LoVo (cell line): ENCODE results near the gene OTOF.

Experiments used
- DNase-seq: peaks from one replicate; pipeline ENCODE4 v3.0.0-alpha.2; 2016; ENCODE audit warnings: low spot score

OTOF gene

DNA sequence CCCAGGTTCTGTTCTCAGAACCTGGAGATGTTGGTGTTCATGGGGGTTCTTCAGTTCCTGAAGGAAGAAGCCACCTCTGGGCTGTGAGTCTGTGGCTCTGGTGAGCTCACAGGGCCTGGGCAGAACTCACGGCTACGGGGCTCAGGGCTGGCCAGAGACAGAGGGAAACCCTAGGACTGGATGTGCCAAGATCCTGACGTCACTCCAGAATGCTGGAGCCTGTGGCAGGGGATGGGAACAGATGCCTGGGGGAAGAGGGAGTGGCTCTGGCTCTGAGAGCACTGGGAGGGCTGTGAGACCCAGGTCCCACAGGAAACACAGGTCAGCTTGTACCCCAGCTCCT lies at the start of gene OTOF:
OTOF (minus strand) TSS at position 214 of the 343 bp plus-strand sequence.
- DNase-seq = no peak

DNA sequence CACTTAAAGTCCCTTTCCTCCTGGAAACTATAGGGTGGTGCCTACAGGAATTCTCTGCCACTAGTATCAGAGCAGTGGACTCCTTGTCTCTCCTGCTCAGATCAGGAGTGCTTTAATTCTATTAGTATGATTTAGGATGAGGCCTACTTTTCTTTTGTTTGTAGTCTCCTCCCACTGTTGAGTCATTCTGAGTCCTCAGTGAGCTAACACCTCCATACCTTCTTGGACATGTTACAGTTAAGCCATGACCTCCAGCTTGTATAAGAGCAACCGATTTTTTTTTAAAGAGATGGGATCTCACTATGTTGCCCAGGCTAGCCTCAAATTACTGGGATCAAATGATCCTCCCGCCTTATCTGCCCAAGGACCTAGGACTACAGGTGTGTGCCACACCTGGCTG lies 48.7 kb upstream of the OTOF start:
- DNase-seq = no peak

DNA sequence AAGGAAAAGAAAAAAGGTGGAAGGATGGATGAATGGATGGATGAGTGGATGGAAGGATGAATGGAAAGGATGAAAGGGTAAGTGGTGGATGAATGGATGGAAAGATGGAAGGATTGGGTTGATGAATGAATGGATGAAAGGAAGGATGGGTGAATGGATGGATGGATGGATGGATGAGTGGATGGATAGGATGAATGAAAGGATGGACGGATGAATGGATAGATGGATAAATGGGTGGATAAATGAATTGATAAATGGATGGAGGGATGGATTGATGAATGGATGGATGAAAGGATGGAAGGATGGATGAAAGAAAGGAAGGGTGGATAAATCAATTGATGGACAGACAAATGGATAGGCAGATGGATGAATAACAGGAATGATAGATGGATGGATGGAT lies 48.2 kb upstream of the OTOF start:
- DNase-seq = no peak

DNA sequence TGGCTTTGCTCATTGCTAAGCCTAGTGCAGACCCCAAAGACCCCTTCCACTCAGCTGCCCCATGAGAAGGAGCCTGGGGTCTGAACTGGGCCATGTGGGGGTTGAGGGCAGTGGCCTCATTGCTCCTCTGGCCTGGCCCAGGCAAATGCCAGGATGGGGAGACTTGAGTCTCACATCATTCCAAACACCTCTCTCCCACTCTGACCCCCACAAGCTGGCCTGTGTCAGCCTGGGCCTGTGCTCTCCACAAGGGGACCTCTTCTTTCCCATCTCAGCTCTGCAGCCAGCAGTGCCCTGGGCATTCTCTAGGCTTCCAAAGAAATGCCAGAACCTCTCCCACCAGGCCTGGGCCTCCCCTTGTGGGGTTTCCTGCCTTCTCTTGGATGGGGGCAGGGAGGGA lies 45.8 kb upstream of the OTOF start:
- no peak for DNase-seq

DNA sequence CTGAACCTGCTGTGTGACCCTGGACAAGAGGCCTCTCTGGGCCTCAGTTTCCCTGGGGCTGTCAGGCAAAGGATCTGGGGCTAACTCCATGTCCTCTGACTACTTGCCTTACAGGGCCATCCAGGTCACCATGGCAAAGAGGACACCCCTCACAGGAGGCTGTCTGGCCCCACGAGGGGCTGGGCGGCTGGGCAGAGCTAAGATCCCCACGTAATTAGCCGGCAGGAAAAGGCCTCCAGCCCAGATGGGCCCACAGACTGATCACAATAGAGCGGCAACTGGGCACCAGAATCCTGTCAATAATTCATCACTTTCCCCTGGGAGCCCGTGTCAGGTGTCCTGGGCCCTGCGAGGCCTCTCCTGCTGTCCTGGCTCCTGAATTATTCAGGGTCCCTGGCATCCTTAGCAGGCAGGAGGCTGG lies 44.8 kb upstream of the OTOF start:
- DNase-seq = no peak

DNA sequence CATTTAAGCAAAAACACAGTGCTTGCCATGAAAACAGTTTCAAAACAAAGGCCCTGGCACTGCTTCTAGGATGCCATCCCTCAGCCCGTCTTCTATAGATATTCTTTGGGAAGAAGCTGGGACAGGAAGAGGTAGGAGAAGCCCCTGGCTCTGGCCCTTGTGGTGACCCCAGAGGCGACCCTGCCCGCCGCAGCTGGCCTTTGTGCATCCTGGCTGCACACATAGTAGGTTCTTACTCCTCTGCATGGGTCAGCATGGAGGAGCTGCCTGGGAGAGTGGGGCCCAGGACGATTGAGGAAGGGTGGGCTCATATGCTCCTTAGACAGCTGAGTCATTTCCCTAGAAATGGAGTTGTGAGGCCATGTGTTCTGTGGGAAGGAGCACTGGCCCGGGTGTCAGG lies 44.4 kb upstream of the OTOF start:
- no peak for DNase-seq

DNA sequence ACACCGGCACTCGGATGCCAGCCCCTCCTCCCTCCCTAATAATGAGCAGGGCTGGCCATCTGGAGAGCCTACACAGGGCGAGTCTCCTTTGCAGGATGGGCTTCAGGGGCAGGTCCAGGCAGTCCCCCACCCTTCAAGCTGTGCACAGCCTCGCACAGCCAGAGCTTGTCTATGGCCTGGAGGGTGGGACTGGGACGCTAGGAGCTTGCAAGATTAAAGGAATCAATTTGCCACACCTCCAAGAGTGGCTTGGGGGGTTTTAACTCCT lies 43.9 kb upstream of the OTOF start:
- DNase-seq = no peak

DNA sequence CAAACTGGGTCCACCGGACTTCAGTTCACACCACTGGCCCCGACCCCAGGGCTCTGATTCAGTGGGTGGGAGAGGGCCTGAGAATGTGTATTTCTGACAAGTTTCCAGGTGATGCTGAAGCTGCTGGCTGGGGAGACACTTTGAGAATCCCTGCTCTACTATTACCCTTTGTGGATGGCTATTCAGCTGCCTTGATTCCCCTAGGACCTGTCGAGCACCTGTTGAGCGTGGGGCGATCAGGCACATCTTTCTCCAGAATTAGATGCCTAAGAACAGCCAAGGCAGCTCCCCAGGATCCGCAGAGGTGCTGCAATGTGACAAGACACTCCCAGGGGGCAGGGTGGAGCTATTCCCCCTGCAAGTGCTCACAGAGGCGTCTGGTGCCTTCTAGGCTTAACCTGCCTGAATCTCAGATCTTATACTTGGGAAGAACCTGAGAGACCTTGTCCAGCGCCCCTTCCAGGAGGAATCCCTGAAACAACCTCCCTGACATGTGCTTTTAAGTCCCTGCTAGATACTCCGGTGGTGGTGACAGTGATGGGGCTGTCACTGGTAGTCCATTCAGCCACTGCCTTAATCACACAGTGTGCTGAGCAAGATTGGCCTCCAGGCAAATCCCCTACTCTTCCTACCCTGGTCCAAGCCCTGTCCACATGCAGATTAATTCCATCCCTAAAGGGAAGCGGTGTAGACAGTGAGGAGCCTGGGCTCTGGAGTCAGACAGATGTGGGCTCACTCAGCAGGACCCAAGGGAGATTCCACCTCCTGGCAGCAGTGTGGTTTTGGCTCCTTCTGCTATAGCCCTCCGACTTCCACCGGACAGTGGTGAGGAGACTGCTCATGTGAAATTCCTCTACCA lies 43.4 kb upstream of the OTOF start:
- DNase-seq = peak; percentile 19

DNA sequence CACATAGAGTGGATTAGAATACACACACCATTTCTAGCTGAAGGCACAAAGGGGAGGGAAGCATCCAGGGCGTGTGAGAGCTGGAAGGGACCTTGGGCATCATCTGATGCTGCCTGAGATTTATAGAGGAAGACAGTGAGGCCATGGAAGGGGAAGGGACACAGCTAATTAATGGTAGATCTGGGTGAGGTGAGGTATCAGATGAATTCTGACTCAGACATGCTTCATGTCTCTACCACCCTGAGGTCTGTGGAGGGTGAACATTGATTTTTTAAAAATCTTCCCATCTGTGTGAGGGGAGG lies 42.2 kb upstream of the OTOF start:
- DNase-seq = no peak

DNA sequence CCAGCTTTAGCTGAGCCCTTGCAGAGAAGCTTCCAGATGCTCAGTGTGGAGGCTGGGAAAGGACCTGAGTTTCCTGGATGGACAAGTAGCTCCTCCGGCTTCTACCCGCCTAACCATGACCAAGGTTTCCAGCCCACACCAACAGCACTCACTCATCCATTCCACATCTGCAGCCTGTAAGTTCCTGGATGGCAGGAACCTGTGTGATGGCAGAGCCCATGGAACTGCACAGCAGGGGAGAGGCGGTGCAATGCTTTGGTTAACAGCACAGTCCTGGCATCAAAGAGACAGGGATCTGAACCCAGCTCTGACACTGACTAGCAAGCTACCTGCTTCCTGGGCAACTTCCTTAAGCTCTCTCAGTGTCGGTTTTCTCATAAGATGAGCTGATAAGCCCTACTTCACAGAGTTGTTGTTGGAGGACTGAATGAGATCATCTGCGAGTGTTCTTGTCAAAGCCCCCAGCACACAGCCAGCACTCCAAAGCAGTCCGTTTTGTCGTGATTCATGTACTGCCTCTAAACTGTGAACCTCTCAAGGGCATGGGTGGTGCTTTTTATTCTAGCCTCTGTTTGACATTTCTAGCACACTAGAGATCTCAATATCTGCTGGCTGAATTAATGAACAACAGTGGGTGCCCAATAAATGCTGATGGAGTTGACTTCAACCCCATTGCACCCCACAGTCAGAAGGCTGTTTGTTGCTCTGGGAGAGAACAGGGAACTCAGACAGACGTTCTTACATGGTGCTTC lies 41.6 kb upstream of the OTOF start:
- DNase-seq = no peak

DNA sequence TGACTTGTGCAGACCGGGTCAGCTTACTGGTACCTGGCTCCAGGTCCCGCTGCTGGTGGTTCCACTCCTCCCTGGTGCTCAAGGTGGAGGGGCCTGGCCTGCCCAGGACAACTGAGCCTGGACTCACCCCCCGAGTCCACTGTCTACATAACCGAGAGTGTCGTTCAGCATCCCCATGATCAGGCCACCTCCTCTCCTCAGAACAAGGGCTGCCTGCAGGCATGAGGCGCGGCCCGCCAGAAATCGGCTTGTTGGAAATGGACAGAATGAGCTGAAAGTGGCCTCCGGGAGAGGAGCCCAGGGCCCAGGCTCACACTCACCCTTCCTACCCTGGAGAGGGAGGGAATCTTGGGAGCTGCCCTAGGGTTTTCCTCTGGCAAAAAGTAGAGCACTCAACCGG lies 38.9 kb upstream of the OTOF start:
- DNase-seq = no peak

DNA sequence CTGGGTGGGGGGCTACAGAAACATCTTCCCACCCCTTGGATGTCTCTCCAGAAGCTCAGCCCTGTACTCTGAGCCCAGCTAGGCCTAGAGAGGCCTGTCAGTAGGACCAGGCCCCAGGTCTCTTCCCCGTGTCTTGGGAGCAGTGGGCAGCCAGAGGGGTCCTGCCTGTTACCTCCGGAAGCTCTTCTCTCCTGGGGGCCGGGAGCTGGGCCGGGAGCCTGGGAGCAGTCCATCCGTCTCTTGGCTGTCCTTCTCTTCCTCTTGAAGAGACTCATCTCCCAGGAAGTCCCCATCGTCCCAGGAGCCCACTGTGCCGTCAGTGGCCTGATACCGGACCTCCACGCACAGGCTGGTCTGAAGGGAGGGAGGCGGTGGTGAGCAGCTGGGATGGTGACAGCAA lies 38.3 kb upstream of the OTOF start:
- no peak for DNase-seq

DNA sequence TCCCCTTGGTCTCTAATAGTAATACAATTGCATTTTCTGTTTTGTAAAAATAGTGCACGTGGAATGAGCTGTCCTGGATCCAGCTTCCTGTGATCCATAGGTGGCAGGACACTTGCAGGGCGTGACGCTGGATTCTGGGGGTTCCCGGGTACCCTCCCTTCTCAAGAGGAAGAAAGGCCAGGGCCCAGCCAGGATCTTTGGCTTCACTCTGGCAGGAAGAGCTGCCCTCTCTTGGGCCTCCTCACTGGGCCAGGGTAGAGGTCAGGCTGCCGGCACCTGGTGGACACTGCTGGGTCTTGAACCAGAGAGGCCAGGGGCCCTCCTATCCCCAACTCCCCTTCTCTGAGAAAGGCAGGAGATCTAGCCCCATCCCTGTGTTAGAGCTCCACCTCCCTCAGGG lies 37.8 kb upstream of the OTOF start:
- DNase-seq = no peak

DNA sequence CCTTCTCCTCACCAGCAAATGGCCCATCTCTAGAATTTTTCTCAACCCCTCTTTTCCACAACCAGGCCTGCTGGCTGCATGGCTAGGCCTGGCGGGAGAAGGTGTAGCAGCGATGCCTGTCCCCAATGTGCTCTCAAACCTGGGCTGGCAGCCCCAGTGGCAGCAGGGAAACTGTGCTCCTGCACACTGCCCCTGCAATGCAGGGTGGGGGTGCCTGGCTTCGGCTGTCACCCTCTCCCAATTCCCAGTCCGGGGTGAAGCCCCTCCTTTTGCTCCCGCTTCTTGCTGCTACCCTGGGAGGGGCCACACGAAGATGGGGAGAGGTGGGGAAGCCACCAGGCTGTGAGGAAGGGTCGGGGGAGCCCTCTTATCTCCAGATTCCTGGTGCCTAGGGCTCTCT lies 36.1 kb upstream of the OTOF start:
- no peak for DNase-seq

DNA sequence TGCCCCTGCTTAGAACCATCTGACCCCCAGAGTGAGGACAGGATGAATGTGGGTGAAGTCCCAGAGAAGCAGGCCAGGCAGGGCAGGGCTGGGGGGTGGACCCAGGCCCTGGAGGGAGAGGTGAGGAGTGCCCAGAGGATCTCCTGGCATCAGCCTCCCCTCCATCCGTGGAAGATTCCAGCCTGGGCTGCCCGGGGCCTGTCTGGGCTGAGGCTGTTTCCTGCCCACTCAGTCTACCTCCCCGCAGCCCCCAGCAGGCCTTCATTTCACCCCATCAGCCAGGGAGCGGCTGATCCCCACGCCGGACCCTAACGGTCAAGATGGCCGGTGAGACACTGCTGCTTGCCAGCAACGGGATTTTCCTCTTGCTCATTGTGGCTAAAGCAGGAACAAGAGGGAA lies 35.3 kb upstream of the OTOF start:
- no peak for DNase-seq

DNA sequence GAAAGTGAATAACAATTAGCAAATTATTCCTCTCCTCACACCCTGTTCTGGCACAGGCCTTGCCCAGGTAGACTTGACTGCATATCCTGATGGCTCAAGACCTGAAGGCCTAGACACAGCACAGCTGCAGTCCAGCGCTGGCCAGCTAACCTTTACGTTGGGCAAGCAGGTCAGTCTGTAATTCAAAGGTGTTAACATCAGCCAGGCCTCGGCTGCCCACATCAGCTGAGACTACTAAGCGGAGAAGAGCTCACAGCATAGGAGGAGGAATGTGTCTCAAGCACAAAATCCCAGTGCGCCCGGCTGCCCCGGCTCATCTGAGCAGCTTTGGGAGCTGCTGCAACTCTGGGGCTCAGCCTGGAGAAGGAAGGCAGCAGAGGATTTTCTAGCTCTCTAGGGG lies 33.5 kb upstream of the OTOF start:
- no peak for DNase-seq

DNA sequence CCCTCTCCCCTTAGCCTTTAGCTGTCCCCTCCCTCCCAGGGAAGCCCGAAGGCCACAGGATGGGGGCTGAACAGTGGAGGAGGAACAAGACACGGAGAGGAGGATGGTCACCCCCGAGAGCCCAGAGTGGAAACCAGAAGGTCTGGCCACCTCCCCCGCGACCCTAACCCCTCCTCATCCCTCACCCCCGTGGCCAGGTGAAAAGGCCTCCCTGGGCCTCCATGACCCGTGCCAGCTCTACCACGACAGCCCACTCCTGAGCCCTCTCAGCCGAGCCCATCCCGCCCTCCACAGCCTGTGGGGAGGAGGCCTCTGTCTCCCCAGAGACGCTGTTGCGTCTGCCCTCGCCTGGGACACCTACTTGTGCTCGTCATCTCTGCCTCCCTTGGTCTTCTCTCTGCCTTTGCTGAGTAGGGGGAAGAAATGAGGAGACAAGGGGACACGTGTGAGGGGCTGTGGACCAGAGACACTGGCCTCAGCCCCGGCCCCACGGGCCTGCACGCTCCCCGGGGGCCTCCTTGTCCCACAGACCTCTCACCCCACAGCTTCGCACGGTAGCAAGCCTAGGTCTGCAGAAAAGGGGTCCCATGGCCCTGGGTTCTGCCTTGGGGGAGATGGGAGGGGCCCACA lies 32.5 kb upstream of the OTOF start:
- DNase-seq = no peak

DNA sequence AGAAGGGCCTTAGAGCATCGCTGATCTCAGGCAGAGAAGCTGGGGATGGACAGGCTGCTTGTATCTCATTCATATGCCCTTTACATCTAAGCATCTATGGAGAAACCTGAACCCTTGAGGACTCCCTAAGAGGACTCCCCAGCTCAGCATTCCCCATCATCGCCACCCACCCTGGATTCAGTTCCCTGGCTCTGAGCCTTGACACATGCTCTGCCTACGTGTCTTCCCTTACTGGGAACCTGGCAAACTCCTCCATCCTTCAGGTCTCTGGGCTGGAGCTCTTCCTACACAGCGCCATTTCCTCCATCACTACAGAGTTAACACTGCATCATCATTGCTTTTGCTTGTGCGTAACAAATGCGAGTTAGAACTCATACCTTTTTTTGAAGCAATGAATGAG lies 31.2 kb upstream of the OTOF start:
- no peak for DNase-seq

DNA sequence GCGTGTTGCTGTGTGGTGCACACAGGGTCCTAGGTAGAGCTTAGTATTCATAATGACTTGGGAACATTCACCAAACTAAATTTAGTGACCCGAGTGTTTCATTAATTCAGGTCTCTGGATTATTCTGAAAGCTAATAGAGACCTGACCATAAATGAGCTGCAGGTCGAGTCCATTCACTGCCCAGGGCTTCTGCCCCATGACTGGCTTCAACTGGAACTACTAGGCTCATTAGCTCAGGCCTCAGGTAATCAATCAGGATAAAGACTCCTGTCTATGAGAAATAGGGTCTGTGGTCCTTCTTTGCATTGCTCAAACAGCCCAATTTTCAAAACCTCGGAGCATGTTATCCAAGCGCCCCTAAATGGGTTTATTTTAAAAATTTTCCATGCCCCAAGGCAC lies 30.0 kb upstream of the OTOF start:
- DNase-seq = no peak

DNA sequence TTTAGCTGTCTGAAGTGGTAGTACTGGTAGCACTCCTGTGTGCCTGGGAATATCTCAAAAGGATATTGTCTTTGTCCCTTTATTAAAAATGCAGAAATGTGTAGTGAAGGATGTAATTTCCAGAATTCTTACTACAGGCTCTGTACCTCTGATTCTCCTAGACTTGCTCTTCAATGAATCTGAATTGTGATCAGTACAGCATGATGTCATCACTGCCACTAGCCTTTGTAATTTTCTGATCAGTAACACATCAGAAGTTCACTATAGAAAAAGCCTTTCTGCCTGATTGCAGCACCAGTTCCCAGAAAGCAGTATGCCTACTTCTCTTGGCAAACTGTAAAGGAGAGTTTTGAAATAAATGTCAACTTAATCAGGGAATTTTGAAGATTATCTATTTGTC lies 29.2 kb upstream of the OTOF start:
- DNase-seq = no peak

DNA sequence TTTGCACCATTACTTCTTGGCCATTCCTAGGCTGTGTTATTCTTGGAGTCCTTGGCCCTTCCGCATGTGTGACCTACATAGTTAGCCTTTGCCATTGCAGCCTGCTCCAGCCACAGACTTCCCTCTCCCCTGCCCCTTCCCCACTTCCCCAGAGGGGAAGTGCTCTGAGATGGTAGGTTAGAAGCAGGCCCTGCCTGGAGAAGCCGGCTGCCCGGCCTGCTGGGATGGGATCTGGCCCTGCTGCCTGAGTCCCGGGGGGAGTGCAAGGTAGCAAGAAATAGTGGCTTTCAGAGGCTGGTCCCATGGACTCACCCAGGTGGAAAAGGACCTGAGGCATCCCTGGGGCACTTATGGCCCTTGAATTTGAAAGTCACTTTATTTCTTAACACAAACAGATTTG lies 28.4 kb upstream of the OTOF start:
- DNase-seq = no peak

DNA sequence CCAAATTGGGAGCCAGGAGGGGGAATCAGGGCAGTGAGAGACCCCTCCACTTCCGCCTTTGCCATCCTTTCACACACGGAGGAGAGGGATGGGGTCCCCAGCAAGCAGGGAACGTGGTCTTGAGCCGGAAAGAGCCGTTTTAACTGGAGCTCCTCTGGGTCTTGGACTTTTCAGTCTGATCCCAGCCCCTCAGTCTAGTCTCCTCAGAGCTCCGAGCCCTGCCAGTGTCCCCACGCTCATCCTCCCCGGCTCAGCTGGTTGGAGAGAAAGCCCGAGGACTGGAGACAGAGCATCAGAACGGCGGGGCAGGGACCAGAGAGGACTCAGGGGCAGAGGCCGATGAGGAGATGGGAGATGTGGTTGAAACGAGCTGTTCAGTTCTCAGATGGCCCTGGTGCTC lies 26.1 kb upstream of the OTOF start:
- DNase-seq = no peak

DNA sequence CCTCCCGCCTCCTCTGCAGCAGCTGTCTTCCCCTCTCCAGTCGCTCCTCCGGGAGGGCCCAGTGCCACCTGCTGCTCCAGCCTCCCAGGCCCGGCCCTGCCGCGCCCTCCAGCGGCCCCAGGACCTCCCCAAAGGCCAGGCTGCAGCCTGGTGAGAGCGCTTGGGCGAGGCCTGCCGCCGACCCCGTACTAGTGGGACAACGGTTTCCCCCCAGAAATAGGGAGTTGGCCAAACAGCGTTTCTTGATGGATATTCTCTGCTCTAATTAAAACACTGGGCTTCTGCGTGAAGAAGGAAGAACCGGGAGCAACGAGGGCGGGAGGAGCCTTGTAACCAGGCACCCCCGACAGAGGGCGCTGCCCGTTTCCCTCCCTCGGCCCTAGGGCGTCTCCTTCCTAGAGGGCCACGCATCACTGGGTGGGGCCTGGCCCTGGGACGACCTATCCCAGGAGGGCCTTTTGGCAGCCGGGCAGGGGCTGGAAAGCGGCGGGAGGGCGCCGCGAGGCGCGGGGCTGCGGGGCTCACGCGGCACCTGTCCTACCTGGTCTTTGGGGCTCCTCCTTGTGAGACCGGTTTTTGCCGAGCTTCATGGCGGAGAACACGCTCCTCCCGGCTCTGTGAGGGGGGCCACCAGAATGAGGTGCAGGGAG lies 25.4 kb upstream of the OTOF start:
- peak; percentile 84 for DNase-seq
